Adipocyte (in vitro differentiated cells): ENCODE results near the gene FBXO36.
A peak's percentile ranks its signal among the peaks of the same experiment; 100 is the strongest.
"Not testable (repeated sequence)": the region's sequence is repeated elsewhere in the genome, so short reads cannot be mapped to it uniquely, and the experiment has no call there.

Experiments
- DNase-seq: peaks from one replicate; pipeline ENCODE4 v3.0.0-alpha.2; 2015; ENCODE audit warnings: low read depth
- H3K27me3 ChIP-seq: replicated peaks from 2 replicates; pipeline ENCODE4 v1.7.0; 2013; ENCODE audit warnings: mild to moderate bottlenecking, low read length, moderate library complexity; ENCODE audit not compliant: control insufficient read depth, insufficient read depth
- H3K36me3 ChIP-seq: 2 replicates; pipeline ENCODE4 v1.7.0; 2013; ENCODE audit warnings: low read length, mild to moderate bottlenecking, moderate library complexity; ENCODE audit not compliant: control insufficient read depth, insufficient read depth, severe bottlenecking
- H3K4me1 ChIP-seq: 2 replicates; pipeline ENCODE4 v1.7.0; 2013; ENCODE audit warnings: mild to moderate bottlenecking, low read length, moderate library complexity; ENCODE audit not compliant: control insufficient read depth, insufficient read depth
- H3K4me3 ChIP-seq: 2 replicates; pipeline ENCODE4 v1.7.0; 2013; ENCODE audit warnings: mild to moderate bottlenecking, low read length, moderate library complexity
- H3K9ac ChIP-seq: 2 replicates; pipeline ENCODE4 v1.7.0; 2013; ENCODE audit warnings: mild to moderate bottlenecking, low read length, moderate library complexity
- H3K9me3 ChIP-seq: 2 replicates; pipeline ENCODE4 v1.7.0; 2013; ENCODE audit warnings: mild to moderate bottlenecking, low read length, moderate library complexity; ENCODE audit not compliant: control insufficient read depth

FBXO36 gene

GRCh38 chr2:229889023-229889422 lies 33.3 kb upstream of the FBXO36 start:
- no peaks in the 10 kb centered on the region for H3K9me3 ChIP-seq
- no peaks in the 10 kb centered on the region for H3K27me3 ChIP-seq

DNA sequence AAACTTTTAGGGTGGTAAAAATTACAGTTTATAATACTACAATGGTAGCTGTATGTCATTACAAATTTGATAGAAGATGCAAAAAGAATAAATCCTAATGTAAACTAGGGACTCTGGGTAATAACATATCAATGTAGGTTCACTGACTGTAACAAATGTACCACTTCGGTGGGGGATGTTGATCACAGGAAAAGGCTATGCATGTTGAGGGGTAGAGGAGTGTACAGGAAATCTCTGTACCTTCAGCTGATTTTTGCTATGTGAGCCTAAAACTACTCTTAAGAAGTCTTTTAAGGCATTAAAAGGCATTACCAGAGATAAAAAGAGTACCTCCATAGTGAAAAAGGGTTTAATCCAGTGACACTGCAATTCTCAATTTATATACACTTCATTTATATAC lies 25.4 kb upstream of the FBXO36 start:
- Histone ChIP-seq H3K9ac (no peak overlapping the region), H3K27me3 (no peaks in the 10 kb centered on the region), H3K4me1 (peaks cover 16% of the 10 kb centered on the region), H3K4me3 (no peak overlapping the region), H3K36me3 (peaks cover 16% of the 10 kb centered on the region), H3K9me3 (no peaks in the 10 kb centered on the region)
- DNase-seq: no peak

More at GRCh38 chr2:229889023-229889422, 33.3 kb upstream of the FBXO36 start:
- Histone ChIP-seq H3K9ac (no peak overlapping the region), H3K36me3 (peaks cover 10% of the 10 kb centered on the region), H3K4me1 (peaks cover 19% of the 10 kb centered on the region), H3K4me3 (no peak overlapping the region)
- DNase-seq: no peak

DNA sequence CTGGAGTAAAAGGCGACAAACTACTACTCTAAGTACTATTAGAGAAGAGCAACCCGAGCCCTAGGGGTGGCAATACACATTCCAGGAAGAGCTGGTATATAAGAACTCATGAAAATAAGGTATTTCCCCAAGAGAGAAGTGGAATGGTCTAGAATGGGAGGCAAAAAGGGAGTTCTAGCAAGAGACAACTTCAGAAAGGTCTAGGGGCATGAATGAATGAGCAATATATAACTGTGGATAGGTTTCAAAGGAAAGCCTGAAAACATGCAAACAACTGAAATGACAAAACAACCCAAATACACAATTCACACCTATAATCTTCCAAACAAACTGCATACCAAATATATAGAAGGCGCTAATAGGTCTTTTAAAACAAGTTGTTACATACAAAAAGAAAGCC lies 22.7 kb upstream of the FBXO36 start:
- Histone ChIP-seq H3K9me3 (no peaks in the 10 kb centered on the region), H3K36me3 (peaks cover 37% of the 10 kb centered on the region), H3K4me1 (peaks cover 16% of the 10 kb centered on the region), H3K27me3 (no peaks in the 10 kb centered on the region), H3K4me3 (no peak overlapping the region), H3K9ac (no peak overlapping the region)
- DNase-seq: no peak

DNA sequence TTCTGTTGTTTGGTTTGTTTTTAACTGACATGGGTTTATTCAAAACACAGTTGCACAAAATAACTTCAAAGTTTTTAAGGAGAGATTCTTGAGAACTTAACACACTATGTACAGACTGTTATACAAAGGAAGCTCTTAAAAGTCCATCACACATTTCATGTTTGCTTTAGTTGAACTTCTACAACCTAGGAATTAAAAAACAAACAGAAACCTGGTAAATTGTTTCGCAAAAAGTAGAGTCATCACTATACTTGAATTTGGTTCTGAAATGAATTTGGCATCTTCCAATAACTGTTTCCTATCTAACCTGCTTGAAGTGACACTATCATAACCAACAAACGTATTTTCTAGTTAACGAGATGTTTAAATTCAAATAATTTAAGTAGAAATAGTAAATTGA lies 22.3 kb upstream of the FBXO36 start:
- H3K9me3 ChIP-seq: no peaks in the 10 kb centered on the region
- H3K9ac ChIP-seq: no peak overlapping the region
- peaks cover 37% of the 10 kb centered on the region for H3K36me3 ChIP-seq
- no peak for DNase-seq
- H3K4me3 ChIP-seq: no peak overlapping the region
- no peaks in the 10 kb centered on the region for H3K27me3 ChIP-seq
- peaks cover 16% of the 10 kb centered on the region for H3K4me1 ChIP-seq

DNA sequence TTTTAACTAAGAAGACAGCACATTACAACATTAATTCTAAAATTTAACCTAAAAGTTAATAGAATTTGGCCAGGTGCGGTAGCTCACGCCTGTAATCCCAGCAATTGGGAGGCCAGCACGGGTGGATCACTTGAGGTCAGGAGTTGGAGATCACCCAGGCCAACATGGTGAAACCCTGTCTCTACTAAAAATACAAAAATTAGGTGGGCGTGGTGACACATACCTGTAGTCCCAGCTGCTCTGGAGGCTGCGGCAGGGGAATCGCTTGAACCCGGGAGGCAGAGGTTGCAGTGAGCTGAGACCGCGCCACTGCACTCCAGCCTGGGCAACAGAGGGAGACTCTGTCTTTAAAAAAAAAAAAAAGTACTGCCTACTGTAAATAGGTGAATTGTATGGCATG lies 21.8 kb upstream of the FBXO36 start:
- H3K27me3 ChIP-seq, H3K9me3 ChIP-seq, DNase-seq, H3K9ac ChIP-seq, H3K4me3 ChIP-seq: not testable (repeated sequence)
- peaks cover 16% of the 10 kb centered on the region for H3K4me1 ChIP-seq
- peaks cover 37% of the 10 kb centered on the region for H3K36me3 ChIP-seq

DNA sequence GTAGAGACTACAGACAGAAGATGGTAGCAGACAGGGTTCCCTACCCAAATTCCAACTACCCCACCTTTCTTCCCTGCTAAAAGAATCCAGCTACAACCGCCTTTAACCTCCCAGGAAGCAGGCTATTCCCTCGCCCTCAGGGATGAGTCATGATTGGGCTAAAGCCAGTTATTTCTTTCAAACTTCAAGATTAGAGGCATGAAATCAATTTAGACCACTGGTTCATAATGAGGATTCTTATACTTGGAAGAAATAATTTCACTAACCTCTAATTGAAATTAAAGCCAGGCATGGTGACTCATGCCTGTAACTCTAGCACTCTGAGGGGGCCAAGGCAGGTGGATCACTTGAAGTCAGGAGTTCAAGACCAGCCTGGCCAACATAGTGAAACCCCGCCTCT lies 20.5 kb upstream of the FBXO36 start:
- H3K4me1 ChIP-seq: peaks cover 16% of the 10 kb centered on the region
- H3K9me3 ChIP-seq: no peaks in the 10 kb centered on the region
- H3K4me3 ChIP-seq: no peak overlapping the region
- DNase-seq: peak; percentile 78
- no peaks in the 10 kb centered on the region for H3K27me3 ChIP-seq
- H3K9ac ChIP-seq: no peak overlapping the region
- H3K36me3 ChIP-seq: peaks cover 40% of the 10 kb centered on the region

GRCh38 chr2:229903037-229903436 lies 19.3 kb upstream of the FBXO36 start:
- no peak overlapping the region for H3K9ac ChIP-seq
- peaks cover 52% of the 10 kb centered on the region for H3K36me3 ChIP-seq
- no peaks in the 10 kb centered on the region for H3K9me3 ChIP-seq
- H3K4me1 ChIP-seq: peaks cover 16% of the 10 kb centered on the region
- no peaks in the 10 kb centered on the region for H3K27me3 ChIP-seq
- H3K4me3 ChIP-seq: no peak overlapping the region
- DNase-seq: no peak

DNA sequence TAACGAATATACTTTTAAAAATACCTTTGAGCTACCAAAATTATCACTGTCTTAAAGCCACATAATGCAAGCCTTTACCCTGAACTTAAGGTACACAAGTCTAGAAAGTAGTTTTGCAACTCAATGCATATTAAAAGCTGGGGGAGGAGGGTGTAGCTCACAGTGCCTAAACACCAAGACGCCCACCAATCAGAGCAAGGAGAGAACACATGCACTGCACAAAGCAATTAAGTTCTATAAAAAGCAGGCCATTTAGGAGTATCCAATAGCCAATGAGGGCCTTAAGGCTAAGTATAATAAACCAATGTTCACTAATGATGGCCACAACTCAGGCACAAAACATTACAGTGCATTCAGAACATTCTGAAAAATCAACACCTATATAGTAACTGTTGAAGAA lies 16.7 kb upstream of the FBXO36 start:
- no peaks in the 10 kb centered on the region for H3K27me3 ChIP-seq
- H3K9me3 ChIP-seq: no peaks in the 10 kb centered on the region
- no peak for DNase-seq
- no peak overlapping the region for H3K9ac ChIP-seq
- peaks cover 25% of the 10 kb centered on the region for H3K4me1 ChIP-seq
- no peak overlapping the region for H3K4me3 ChIP-seq
- peaks cover 53% of the 10 kb centered on the region for H3K36me3 ChIP-seq

DNA sequence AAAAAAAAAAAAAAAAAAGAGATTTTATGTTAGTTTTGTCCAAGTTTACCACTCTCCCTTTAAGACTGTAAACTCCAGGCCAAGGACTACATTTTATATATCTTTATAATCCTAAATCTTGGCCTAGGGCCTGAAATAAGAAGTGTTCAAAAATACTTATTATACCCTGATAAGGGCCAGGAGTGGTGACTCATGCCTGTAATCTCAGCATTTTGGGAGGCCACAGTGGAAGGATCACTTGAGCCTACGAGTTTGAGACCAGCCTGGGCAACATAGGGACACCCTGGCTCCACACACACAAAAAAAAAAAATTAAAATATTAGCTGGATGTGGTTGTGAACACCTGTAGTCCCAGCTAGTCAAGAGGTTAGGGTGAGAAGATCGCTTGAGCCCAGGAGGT lies 13.2 kb upstream of the FBXO36 start:
- Histone ChIP-seq H3K4me1 (peaks cover 38% of the 10 kb centered on the region), H3K9ac (no peak overlapping the region), H3K36me3 (peaks cover 41% of the 10 kb centered on the region), H3K4me3 (no peak overlapping the region), H3K9me3 (no peaks in the 10 kb centered on the region), H3K27me3 (no peaks in the 10 kb centered on the region)
- no peak for DNase-seq

- H3K4me3 ChIP-seq: no peak overlapping the region
- peaks cover 41% of the 10 kb centered on the region for H3K36me3 ChIP-seq
- no peak overlapping the region for H3K9ac ChIP-seq
- no peaks in the 10 kb centered on the region for H3K9me3 ChIP-seq
- H3K27me3 ChIP-seq: no peaks in the 10 kb centered on the region
- peaks cover 45% of the 10 kb centered on the region for H3K4me1 ChIP-seq
- DNase-seq: no peak
Measured at GRCh38 chr2:229910147-229910831, 12.0 kb upstream of the FBXO36 start.

- peaks cover 45% of the 10 kb centered on the region for H3K4me1 ChIP-seq
- H3K27me3 ChIP-seq: no peaks in the 10 kb centered on the region
- peak; percentile 21 for DNase-seq
- no peak overlapping the region for H3K4me3 ChIP-seq
- peaks cover 44% of the 10 kb centered on the region for H3K36me3 ChIP-seq
- H3K9ac ChIP-seq: no peak overlapping the region
- no peaks in the 10 kb centered on the region for H3K9me3 ChIP-seq
Measured at GRCh38 chr2:229910832-229911412, 11.4 kb upstream of the FBXO36 start.

DNA sequence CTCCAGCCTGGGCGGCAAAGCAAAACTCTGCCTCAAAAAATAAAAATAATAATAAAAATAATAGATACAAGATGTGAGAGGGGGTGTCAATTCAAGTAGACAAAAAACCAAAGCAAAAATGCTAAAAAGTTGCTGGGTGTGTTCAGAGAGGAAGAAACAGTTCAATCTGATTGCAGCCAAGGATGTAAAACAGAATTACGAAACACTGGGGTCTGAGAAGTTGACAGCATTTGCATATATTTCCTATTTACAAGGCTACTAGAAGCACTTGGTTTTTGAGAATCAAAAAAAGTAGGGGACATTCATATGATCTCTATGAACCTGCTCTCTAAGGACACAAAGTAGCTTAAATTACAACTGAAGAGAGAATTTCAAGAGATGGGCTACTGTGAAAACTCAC lies 8.1 kb upstream of the FBXO36 start:
- H3K4me1 ChIP-seq: peaks cover 49% of the 10 kb centered on the region
- DNase-seq: peak; percentile 42
- peaks cover 44% of the 10 kb centered on the region for H3K36me3 ChIP-seq
- H3K9ac ChIP-seq: no peak overlapping the region
- H3K27me3 ChIP-seq: no peaks in the 10 kb centered on the region
- H3K9me3 ChIP-seq: no peaks in the 10 kb centered on the region
- H3K4me3 ChIP-seq: no peak overlapping the region
